GM21619 (cell line): Measurements from ENCODE around the gene ADAMTS2.

Experiments
- ATAC-seq: cut with Tn5 transposase; IDR thresholded peaks from one replicate; pipeline ENCODE4 v1.9.1; 2021; ENCODE audit not compliant: unreplicated experiment

Gene ADAMTS2

GRCh38 chr5:179130101-179130681, 215.1 kb downstream of the ADAMTS2 start:
- ATAC-seq: no peak

DNA sequence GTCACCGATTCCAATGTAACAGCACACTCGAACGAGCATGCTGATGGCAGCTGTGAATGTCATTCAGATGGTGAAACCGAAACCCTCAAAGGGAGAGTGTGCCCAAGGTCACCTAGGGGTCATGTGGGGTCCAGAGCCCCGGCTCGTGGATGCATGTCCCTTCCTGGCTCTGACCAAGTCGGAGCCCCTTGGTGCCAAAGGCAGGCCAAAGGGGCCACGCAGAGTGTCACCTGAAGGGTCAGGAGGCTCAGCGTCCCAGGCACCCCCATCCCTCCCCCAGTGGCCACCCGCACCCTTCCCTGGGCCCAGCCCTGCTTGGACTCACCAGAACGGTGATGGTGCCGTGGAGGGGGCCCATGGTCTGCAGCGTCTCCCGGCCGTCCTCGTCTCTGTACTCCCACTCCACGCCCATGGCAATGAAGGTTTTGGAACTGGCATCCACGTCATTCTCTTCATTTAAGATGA, 215.6 kb downstream of the ADAMTS2 start:
- ATAC-seq: no peak

DNA sequence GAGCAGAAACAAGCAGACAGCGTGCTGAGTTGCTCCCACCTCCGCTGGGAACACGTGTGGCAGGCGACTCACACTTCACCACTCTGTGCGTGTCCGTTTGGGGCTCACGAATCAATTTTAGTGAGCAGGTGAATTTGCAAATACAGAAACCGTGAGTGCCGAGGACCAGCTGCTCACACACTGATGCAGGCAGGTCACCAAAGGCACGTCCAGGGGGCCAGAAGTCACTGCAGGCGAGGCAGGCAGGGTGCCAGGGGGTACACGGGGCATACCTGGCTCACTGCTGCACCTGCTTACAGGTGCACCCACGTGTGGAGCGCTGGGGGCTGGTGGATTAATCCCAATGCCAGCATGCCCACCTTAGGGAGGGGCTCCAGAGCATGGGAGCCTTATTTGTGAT, 216.3 kb downstream of the ADAMTS2 start:
- no peak for ATAC-seq

DNA sequence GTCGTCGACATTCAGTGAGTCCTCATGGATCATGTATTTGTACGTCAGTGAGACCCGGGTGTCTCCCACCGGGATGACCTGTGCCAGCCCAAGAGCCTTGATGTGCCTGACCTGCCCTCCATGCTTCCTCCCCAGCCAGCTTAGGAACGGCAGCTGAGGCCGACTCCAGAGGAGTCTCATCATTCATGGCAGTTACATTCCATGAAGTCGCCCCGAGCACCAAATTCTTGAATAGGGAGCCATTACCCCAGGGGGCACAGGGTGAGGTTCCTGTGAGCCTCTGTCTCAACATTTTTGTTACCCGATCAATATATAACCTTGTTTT, 217.3 kb downstream of the ADAMTS2 start:
- ATAC-seq: no peak

- no peak for ATAC-seq
Measured at GRCh38 chr5:179127136-179128040, 217.9 kb downstream of the ADAMTS2 start.

- no peak for ATAC-seq
Measured at GRCh38 chr5:179126506-179126991, 218.7 kb downstream of the ADAMTS2 start.

- no peak for ATAC-seq
Measured at GRCh38 chr5:179125789-179126505, 219.3 kb downstream of the ADAMTS2 start.

GRCh38 chr5:179124853-179125788, 220.1 kb downstream of the ADAMTS2 start:
- no peak for ATAC-seq

DNA sequence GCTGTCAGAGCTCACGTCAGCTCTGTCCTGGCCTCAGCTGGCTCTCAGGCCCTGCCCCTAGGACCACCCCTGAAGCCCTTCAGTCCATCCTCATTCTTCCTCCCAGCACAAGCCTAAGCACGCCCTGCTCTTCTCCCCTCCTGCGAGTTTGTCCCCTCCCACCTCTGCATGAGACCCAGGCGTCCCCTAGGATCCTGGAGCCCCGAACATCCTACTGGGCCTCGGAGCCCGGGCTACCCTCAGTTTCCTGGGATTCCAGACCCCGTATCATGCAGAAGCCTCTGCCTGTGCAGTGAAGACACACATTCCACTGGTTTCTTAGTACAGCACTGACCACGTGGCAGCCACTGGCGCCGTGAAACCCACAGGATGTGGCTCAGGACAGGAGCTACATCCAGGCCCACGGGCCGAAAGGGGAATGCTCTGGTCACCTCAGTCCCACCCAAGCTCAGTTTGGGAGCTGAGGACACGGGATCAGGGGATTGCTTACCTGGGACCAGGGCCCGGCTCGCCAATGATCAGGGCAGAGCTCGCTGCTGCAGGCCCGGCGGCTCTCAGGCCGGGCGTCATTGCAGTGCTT, 220.9 kb downstream of the ADAMTS2 start:
- ATAC-seq: no peak

GRCh38 chr5:179123491-179124272, 221.6 kb downstream of the ADAMTS2 start:
- no peak for ATAC-seq

DNA sequence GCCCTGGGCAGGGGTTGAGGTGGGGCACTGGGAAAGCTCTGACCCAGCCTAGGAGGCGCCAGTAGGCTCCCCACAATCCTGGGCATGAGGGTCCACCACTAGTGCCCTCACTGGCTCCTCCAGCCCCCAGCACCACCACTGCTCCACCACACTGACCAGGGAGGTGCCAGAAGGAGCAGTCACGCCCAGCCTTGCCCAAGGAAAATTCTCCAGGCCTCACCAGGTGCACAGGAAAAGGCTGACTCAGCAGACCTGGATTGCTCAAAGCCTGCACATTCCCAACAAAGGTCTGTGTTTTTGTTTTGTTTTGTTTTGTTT, 222.2 kb downstream of the ADAMTS2 start:
- ATAC-seq: no peak

- no peak for ATAC-seq
Measured at GRCh38 chr5:179122411-179123108, 222.7 kb downstream of the ADAMTS2 start.

GRCh38 chr5:179121667-179122111, 223.6 kb downstream of the ADAMTS2 start:
- ATAC-seq: no peak

DNA sequence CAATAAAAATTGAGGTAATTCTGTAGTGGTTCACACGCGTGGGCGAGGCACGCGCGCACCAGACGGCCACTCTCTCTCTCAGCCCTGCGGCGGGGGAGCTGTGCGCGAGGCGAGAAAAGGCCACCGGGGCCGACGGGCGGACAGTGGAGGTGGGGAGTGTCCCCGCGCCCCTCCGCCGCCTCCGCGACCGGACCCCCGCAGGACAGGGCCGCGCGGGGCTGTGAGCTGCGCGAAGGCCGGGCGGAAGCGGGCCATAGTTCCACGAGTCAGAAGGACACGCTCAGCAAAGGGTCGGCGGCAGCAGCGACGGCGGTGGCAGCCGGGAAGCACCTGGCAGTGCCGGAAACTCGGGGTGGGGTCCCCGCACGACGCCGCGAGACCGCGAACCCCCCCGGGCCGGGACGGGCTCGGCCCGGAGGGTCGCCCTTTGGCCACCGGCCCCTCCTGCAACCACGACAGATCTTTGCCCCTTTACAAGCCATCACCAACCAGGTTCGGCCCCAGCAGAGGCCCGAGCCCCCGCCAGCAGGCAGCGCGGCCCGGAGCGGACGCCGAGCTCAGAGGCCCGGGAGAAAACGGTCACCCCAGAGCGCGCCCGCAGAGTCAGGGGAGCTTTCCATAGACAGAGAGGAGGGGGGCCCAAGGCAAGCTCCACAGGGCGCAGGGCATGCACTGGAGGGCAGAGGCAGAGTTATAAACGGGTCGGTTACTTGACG, 224.2 kb downstream of the ADAMTS2 start:
- no peak for ATAC-seq

DNA sequence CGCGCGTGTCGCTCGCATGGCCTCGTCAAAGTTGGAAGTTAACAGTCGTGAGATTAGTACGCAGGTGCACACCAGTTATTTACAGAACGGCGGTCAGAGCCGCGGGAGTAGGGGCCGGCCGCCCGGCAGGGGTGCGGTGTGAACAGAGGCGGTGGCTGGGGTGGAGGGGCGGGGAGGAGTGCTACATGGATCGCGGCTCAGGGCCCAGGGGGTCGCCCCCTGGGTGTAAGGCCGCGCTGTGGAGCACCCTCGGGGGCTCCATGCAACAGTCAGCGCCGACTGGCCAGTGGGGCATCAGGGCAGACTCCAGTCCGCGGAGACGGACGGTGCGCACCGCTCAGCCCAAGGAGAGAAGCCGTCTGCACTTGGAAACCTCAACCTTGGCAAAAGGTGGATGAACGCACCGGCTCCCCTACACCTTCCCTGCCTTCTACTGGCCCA, 224.8 kb downstream of the ADAMTS2 start:
- no peak for ATAC-seq

- no peak for ATAC-seq
Measured at GRCh38 chr5:179119415-179120170, 225.7 kb downstream of the ADAMTS2 start.

DNA sequence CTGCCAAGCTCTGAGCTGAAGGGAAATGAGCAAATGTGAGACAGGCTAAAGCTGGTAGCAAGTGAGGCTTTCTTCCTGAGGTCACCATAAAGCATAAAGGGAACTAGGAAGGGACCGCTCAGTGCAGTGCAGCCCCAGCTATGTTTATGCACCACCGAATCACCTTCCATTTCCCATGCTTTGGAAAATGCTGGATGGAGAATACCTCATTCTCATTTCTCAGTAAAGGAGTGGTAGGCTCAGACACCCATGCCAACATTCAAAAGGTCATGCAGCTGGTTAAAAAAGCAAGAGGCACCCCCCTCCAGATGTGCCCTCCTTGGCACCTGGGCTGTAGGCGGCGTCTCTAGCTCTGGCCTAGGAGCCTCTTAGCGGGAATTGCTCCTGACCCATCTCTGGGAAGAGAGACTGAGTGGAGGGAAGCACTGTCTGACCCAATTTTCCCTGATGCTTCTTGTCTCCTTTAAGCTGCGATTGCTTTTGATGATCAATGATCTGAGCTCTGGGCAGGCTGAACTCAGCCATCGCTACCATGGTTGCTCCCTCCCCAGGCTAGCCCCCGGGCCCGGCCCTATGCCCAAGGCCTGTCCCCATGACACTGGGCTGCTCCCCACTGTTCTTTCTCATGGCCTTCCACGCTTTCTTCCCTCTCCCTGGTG, 226.4 kb downstream of the ADAMTS2 start:
- no peak for ATAC-seq
